Measurements from ENCODE around the gene TNFRSF18. TPM values are rescaled to one million over a fixed set of nuclear protein-coding genes. Genes with fewer than 3 reads are reported as not detected.

Gene TNFRSF18
- total RNA-seq, 1 experiment from 2014 or later: not detected

DNA sequence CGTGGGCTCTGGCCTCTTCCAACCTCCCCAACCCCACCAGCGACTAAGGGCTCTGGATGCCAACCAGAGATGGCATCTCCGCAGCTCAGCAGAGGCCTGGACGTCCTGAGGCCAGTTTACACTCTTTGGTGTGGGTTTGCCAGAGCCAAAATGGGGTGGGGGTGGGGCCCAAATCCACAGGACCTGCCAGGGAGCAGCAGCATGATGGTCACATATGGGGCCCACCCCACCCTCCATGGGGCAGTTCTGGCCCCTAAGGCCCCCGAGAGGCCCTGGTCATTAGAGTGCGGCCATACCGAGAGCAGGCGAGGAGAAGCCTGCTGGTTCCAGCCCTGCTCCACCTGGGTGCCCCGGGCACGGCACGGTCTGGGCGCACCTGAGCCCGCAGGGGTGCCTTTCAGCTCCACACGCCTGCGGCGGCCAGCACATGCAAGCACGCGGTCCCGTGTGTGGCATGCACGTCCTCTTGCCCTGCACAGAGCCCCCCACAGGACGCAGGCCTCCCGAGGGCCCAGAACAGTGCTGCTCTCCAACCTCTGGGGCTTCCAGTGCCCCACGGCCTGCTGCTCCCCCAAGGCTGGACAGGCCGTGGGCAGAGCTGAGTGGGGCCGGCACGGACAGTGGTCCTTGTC is 35.3 kb upstream of the TNFRSF18 start:
- no peak for DNase-seq (ENCODE audit: low spot score)
- in situ Hi-C loops (cut with HindIII; ENCODE audit: low sequenced_read_pairs): no loop called here

DNA sequence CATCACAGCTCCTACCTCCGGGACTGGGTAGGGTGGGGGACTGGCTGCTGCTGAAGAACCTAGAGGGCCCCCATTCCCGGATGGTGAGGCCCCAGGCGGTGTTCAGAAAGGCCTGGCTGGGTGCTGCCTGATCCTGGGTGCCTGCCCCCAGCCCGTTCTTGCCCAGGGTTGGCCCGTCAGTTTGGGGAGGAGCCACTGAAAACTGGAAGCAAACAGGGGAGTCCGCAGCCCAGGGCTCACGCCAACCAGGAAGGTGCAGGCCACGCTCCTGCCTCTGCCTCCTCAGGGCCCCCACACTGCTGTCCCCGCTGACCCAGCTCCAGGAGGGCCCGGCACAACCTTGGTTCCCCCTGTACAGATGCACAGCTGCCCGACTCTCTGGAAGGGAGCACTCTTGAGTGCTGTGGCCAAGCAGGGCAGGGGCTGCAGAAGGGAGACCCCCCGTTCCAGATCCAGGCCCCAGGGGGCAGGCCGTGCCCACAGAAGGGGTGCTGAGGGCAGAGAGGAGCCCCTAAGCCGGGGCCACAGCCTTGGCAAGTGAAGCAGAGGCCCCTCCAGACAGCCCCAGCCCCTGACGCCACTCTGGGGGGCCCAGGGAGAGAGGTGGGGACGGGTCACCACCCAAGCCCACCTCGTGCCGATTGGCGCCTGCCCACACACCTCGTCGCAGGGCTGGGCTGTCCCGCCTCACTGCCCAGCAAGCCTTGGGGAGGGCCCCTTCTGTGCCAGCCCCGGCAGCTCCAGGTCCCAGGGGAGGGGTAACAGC is 34.6 kb upstream of the TNFRSF18 start:
- in situ Hi-C loops (cut with HindIII; ENCODE audit: low sequenced_read_pairs): no loop called here
- DNase-seq (ENCODE audit: low spot score): no peak

GRCh38 chr1:1240348-1240732 is 33.9 kb upstream of the TNFRSF18 start:
- no peak for DNase-seq (ENCODE audit: low spot score)
- in situ Hi-C loops (cut with HindIII; ENCODE audit: low sequenced_read_pairs): no loop called here

- no peak for DNase-seq (ENCODE audit: low spot score)
- in situ Hi-C loops (cut with HindIII; ENCODE audit: low sequenced_read_pairs): no loop called here
Measured at GRCh38 chr1:1239614-1240347, 33.4 kb upstream of the TNFRSF18 start.

- in situ Hi-C loops (cut with HindIII; ENCODE audit: low sequenced_read_pairs): no loop called here
- no peak for DNase-seq (ENCODE audit: low spot score)
Measured at GRCh38 chr1:1239227-1239613, 32.8 kb upstream of the TNFRSF18 start.

DNA sequence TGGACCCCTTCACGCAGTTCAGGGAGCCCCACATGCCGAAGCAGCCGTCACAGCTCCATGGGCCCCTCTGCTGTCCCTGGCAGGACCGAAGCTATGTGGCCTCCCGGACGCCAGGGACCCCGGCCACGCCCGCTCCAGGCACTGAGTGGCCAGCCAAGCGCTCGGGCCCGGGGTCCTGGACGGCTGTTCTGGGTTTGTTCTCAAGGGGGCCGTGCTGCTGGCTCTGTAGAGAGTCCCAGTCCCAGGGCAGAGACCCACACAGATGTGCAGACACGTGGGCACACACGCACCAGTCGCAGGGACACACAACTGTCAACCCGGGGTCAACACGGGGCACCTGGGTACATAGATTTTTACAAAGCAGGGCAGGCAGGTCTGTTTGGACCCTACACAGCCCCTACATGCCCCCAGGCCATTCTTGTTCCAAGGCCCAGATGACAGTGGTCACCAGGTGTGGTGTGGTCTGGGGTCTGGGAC is 32.3 kb upstream of the TNFRSF18 start:
- no peak for DNase-seq (ENCODE audit: low spot score)
- in situ Hi-C loops (cut with HindIII; ENCODE audit: low sequenced_read_pairs): no loop called here

DNA sequence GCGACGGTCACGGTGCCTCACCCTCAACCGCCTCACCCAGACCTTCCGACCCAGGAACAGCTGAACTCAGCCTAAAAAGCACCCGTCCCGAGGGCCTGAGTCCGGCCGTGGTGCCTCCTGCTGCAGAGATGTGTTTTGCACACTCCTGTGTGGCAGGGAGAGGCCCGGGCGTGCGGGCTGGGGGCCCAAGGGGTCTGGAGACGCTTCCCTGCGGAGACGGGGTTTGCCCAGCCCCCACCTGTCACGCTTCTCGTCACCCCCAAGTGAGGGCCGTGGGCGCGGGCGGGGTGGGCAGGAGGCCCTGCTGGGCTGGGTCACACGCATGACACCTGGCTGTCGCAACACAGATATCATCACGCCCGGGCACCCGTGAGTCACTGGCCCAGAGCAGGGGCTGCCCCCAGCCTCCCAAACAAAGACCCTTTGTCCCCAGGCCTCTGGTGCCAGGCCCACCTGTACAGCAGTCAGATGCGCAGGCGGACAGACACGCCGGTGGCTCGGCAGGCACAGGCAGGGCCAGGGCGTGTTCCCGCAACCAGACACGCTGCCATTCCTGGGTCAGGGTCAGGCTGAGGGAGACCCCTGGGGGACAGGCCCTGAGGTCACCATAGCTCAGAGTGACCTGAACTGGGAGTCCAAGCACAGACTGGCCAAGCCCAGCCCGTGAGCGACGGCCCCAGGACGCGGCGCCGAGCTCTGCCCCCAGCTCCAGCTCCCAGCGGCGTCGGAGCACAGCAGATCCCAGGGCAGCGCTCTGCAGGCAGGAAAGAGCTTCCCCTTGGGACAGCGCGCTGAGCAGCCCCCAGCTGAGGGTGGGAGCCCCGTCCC is 31.7 kb upstream of the TNFRSF18 start:
- DNase-seq (ENCODE audit: low spot score): no peak
- in situ Hi-C loops (cut with HindIII; ENCODE audit: low sequenced_read_pairs): no loop called here

DNA sequence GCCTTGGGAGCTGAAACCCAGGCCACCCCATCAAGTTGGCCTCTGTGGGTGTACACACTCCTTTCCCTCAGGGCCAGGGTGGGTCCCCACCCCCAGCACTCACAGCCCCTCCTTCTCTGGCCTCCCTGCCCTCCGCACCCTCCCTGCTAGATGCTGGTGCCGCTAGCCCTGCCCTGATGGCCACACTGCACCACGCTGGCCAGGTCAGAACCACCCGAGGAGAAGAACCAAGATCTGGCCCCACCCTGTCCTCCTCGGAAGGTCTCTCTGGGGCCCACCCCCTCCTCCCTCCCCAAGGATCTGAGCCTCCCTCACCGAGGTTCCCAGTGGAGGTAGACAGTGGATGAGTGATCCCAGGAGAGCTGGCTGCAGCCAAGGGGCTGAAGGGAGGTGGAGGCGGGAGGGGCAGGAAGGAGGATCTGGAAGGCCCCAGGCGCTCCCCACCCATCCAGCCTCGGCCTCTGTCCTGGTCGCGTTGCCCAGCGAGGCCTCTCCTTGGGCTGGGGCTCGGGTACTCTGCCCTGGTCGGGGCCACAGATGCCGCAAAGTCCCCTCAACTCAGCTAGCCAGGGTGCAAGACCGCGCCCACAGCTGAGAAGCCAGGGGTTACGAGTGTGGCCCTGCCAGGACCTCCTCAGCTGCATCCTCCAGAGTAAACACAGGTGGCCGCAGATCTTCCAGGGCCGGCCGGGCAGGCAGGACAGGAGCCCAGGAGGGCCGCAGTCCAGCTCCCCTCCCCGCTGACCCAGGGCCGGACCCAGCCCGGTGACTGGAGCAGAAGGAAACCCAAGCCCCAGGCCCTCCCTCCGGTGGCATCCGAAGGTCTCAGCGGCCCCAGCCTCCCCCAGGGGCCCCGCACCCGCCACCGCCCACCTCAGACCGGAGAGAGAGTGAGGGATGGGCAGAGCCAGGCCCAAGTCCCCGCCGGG is 30.8 kb upstream of the TNFRSF18 start:
- no peak for DNase-seq (ENCODE audit: low spot score)
- in situ Hi-C loops (cut with HindIII; ENCODE audit: low sequenced_read_pairs): no loop called here

- in situ Hi-C loops (cut with HindIII; ENCODE audit: low sequenced_read_pairs): no loop called here
Measured at GRCh38 chr1:1236176-1236763, 29.9 kb upstream of the TNFRSF18 start.

GRCh38 chr1:1235016-1235744 is 28.8 kb upstream of the TNFRSF18 start:
- in situ Hi-C loops (cut with HindIII; ENCODE audit: low sequenced_read_pairs): no loop called here

More at GRCh38 chr1:1236176-1236763, 29.9 kb upstream of the TNFRSF18 start:
- DNase-seq (ENCODE audit: low spot score): no peak

GRCh38 chr1:1234180-1234808 is 27.9 kb upstream of the TNFRSF18 start:
- no peak for DNase-seq (ENCODE audit: low spot score)
- in situ Hi-C loops (cut with HindIII; ENCODE audit: low sequenced_read_pairs): no loop called here

More at GRCh38 chr1:1235016-1235744, 28.8 kb upstream of the TNFRSF18 start:
- DNase-seq (ENCODE audit: low spot score): no peak

GRCh38 chr1:1233567-1233892 is 27.1 kb upstream of the TNFRSF18 start:
- no peak for DNase-seq (ENCODE audit: low spot score)
- in situ Hi-C loops (cut with HindIII; ENCODE audit: low sequenced_read_pairs): no loop called here

DNA sequence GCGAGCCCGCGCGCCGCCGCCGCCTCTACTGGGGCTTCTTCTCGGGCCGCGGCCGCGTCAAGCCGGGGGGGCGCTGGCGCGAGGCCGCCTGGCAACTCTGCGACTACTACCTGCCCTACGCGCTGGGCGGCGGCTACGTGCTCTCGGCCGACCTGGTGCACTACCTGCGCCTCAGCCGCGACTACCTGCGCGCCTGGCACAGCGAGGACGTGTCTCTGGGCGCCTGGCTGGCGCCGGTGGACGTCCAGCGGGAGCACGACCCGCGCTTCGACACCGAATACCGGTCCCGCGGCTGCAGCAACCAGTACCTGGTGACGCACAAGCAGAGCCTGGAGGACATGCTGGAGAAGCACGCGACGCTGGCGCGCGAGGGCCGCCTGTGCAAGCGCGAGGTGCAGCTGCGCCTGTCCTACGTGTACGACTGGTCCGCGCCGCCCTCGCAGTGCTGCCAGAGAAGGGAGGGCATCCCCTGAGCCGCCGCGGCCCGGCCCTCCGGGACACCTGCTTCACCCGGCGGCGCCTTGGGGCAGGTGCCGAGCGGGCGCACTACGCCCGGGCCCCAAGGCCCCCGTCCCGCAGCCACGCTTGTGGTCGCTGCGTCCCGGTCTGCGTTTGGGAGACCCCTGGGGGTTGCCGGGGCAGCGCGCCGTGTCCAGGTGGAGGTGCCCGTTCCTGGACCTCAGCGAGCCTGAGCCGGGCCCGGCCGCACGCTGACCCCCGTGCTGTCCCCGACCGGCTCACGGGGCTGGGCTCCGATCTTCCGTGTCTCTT is 26.6 kb upstream of the TNFRSF18 start:
- in situ Hi-C loops (cut with HindIII; ENCODE audit: low sequenced_read_pairs): no loop called here

GRCh38 chr1:1232208-1232795 is 25.9 kb upstream of the TNFRSF18 start, which contains the start of gene B3GALT6:
B3GALT6 (plus strand) TSS chr1:1232237; CDS start chr1:1232279, 42 bp downstream.
- in situ Hi-C loops (cut with HindIII; ENCODE audit: low sequenced_read_pairs): no loop called here
- no peak for DNase-seq (ENCODE audit: low spot score)

More for the DNA sequence above, 26.6 kb upstream of the TNFRSF18 start:
- no peak for DNase-seq (ENCODE audit: low spot score)

- DNase-seq (ENCODE audit: low spot score): peak; percentile 92
- in situ Hi-C loops (cut with HindIII; ENCODE audit: low sequenced_read_pairs): no loop called here
Measured at GRCh38 chr1:1231400-1232207, 25.2 kb upstream of the TNFRSF18 start, which contains the start of gene SDF4. SDF4 (minus strand) TSS chr1:1232001; CDS start chr1:1228772, 3,229 bp downstream.
